Measurements from ENCODE around the gene MOCOS. TPM values are rescaled to one million over a fixed set of nuclear protein-coding genes. Genes with fewer than 3 reads are reported as not detected.

MOCOS gene
- total and polyA plus RNA-seq, 2 of the 13 experiments (the other 11 are each of a cell fraction or from before 2014, with no cell fraction given), result 7.7 to 15.4 TPM

DNA sequence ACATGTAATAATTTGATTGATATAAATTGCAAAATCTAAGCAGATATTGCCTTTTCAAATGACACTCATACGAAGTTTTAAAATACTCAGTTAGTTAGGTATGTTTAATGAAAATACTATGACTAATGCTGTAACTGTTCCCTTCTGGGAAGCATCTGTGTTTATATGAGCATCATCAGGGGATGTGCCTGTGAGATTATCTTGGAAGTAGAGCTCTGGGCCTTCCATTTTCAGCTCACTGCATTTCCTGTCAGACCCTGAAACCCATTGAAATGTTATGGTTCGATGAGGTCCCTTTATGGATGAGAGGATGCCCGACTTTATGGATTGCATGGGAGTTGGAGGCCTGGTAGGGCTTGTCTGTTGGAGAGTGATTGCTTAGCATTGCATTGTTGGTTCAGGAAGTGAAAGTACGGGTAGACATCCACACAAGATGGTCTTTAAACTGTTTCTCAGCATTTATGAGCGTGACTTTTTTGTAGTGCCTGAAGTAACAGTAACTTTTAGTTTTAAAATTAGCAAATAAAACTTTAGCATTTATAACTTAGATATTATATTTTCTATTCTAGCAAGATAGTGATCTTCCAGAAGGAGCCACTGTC, 28.9 kb upstream of the MOCOS start:
- in situ Hi-C loops (cut with HindIII; ENCODE audit: extremely low pct_ligation_motif_present, low pct_unique_long_range_greater_than_20kb), result no loop called here
- H3K27me3 ChIP-seq (ENCODE audit: control insufficient read depth in 1 of 2, insufficient read depth in 2 of 2, low read length in 2 of 2), result no peaks in the 10 kb centered on the region
- POLR2A ChIA-PET, result no interaction called here
- H3K36me3 ChIP-seq (replicated peaks in 1 of 2; ENCODE audit: control insufficient read depth in 1 of 2, insufficient read depth in 2 of 2, low read length in 2 of 2), result peaks cover 15 to 87% of the 10 kb centered on the region in 2 experiments
- H3K4me1 ChIP-seq (ENCODE audit: insufficient read depth, low read length), result peaks cover 11% of the 10 kb centered on the region
- no peak overlapping the region for H3K27ac ChIP-seq (ENCODE audit: extremely low read length, insufficient read depth, low read length)
- CTCF ChIA-PET (ENCODE audit: low intra/inter-chr PET ratio, low total read pairs), result no interaction called here
- no peak overlapping the region for H3K4me2 ChIP-seq (ENCODE audit: low read depth, low read length)
- H2AFZ ChIP-seq (ENCODE audit: low read length), result no peak overlapping the region
- intact Hi-C loops (cut with micrococcal nuclease; ENCODE audit: unreplicated experiment), result no loop called here
- no peak for ATAC-seq
- no peaks in the 10 kb centered on the region for H4K20me1 ChIP-seq (ENCODE audit: insufficient read depth, low read length)
- no peak for FAIRE-seq
- peaks cover 5% of the 10 kb centered on the region for H3K79me2 ChIP-seq (ENCODE audit: insufficient read depth, low read length)
- no peak overlapping the region for H3K4me3 ChIP-seq (replicated peaks in 1 of 3; ENCODE audit: insufficient read depth in 1 of 3, low read depth in 2 of 3, low read length in 3 of 3)
- DNase-seq (ENCODE audit: low spot score), result no peak
- 92% methylated on average over 5 of the region's 5 CpGs for WGBS (ENCODE audit: low lambda C conversion rate)
- H3K9ac ChIP-seq (ENCODE audit: insufficient read depth, low read depth, low read length), result no peak overlapping the region
- H3K9me3 ChIP-seq (ENCODE audit: low read length), result no peaks in the 10 kb centered on the region
- no TSS peak for BruUV-seq (replicated peaks)
- TF ChIP-seq FIP1L1 (IDR thresholded peaks at IDR 0.05; ENCODE audit: borderline replicate concordance, insufficient read depth, low read depth, low read length), result no peak
- no peak for TF ChIP-seq PHF20 (CRISPR knock-in tag; IDR thresholded peaks at IDR 0.05)
- TF ChIP-seq KDM2A (CRISPR knock-in tag; IDR thresholded peaks at IDR 0.05; ENCODE audit: borderline replicate concordance, low read depth), result no peak
- no peak for TF ChIP-seq CBX1 (IDR thresholded peaks at IDR 0.05; ENCODE audit: low read depth)
- TF ChIP-seq ARHGAP35 (CRISPR knock-in tag; IDR thresholded peaks at IDR 0.05; ENCODE audit: borderline replicate concordance), result no peak

DNA sequence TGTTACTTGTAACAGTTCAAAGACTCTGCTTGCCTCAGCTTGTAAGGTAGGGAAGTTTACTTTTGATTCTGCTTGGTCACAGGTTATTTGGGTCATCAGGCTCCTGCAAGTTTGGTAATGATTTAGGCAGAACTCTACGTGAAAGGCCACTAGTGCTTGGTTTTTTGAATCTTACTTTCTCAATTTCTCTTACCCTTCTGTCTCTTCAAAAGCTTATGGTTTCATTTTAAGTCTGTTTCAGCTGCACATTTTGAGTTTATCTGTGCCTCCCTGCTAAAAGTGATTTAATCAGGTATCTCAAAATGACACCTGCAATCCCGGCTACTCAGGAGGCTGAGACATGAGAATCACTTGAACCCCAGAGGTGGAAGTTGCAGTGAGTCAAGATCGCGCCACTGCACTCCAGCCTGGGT, 26.3 kb upstream of the MOCOS start:
- no peak overlapping the region for H2AFZ ChIP-seq (ENCODE audit: low read length)
- H3K9ac ChIP-seq (ENCODE audit: insufficient read depth, low read depth, low read length), result no peak overlapping the region
- FAIRE-seq, result no peak
- WGBS (ENCODE audit: low lambda C conversion rate), result 96% methylated on average over 4 of the region's 4 CpGs
- no peak for ATAC-seq
- POLR2A ChIA-PET, result no interaction called here
- no peak overlapping the region for H3K4me2 ChIP-seq (ENCODE audit: low read depth, low read length)
- intact Hi-C loops (cut with micrococcal nuclease; ENCODE audit: unreplicated experiment), result no loop called here
- peaks cover 30% of the 10 kb centered on the region for H3K4me1 ChIP-seq (ENCODE audit: insufficient read depth, low read length)
- H3K4me3 ChIP-seq (replicated peaks in 1 of 3; ENCODE audit: insufficient read depth in 1 of 3, low read depth in 2 of 3, low read length in 3 of 3), result no peak overlapping the region
- in situ Hi-C loops (cut with HindIII; ENCODE audit: extremely low pct_ligation_motif_present, low pct_unique_long_range_greater_than_20kb), result no loop called here
- CTCF ChIA-PET (ENCODE audit: low intra/inter-chr PET ratio, low total read pairs), result no interaction called here
- BruUV-seq (replicated peaks), result no TSS peak
- H3K9me3 ChIP-seq (ENCODE audit: low read length), result no peaks in the 10 kb centered on the region
- no peak for DNase-seq (ENCODE audit: low spot score)
- peaks cover 5% of the 10 kb centered on the region for H3K79me2 ChIP-seq (ENCODE audit: insufficient read depth, low read length)
- H3K27ac ChIP-seq (ENCODE audit: extremely low read length, insufficient read depth, low read length), result no peak overlapping the region
- H3K36me3 ChIP-seq (replicated peaks in 1 of 2; ENCODE audit: control insufficient read depth in 1 of 2, insufficient read depth in 2 of 2, low read length in 2 of 2), result peaks cover 13 to 75% of the 10 kb centered on the region in 2 experiments
- H3K27me3 ChIP-seq (ENCODE audit: control insufficient read depth in 1 of 2, insufficient read depth in 2 of 2, low read length in 2 of 2), result no peaks in the 10 kb centered on the region
- H4K20me1 ChIP-seq (ENCODE audit: insufficient read depth, low read length), result no peaks in the 10 kb centered on the region
- TF ChIP-seq ZMYM3 (CRISPR knock-in tag; IDR thresholded peaks at IDR 0.05) (no peak), NR1H2 (CRISPR knock-in tag; IDR thresholded peaks at IDR 0.05; ENCODE audit: borderline replicate concordance, low read depth) (no peak), CEBPG (CRISPR knock-in tag; IDR thresholded peaks at IDR 0.05) (no peak), HHEX (CRISPR knock-in tag; IDR thresholded peaks at IDR 0.05) (no peak), SMARCE1 (IDR thresholded peaks at IDR 0.05; ENCODE audit: borderline replicate concordance) (no peak)
- TF ChIP-seq, protein P1, sequence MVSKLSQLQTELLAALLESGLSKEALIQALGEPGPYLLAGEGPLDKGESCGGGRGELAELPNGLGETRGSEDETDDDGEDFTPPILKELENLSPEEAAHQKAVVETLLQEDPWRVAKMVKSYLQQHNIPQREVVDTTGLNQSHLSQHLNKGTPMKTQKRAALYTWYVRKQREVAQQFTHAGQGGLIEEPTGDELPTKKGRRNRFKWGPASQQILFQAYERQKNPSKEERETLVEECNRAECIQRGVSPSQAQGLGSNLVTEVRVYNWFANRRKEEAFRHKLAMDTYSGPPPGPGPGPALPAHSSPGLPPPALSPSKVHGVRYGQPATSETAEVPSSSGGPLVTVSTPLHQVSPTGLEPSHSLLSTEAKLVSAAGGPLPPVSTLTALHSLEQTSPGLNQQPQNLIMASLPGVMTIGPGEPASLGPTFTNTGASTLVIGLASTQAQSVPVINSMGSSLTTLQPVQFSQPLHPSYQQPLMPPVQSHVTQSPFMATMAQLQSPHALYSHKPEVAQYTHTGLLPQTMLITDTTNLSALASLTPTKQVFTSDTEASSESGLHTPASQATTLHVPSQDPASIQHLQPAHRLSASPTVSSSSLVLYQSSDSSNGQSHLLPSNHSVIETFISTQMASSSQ (IDR thresholded peaks at IDR 0.05; ENCODE audit: low read depth), result no peak
- TF ChIP-seq, protein P1 (CRISPR knock-in tag; IDR thresholded peaks at IDR 0.05; ENCODE audit: borderline replicate concordance), result no peak
- TF ChIP-seq, protein P2, sequence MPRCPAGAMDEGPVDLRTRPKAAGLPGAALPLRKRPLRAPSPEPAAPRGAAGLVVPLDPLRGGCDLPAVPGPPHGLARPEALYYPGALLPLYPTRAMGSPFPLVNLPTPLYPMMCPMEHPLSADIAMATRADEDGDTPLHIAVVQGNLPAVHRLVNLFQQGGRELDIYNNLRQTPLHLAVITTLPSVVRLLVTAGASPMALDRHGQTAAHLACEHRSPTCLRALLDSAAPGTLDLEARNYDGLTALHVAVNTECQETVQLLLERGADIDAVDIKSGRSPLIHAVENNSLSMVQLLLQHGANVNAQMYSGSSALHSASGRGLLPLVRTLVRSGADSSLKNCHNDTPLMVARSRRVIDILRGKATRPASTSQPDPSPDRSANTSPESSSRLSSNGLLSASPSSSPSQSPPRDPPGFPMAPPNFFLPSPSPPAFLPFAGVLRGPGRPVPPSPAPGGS (CRISPR knock-in tag; IDR thresholded peaks at IDR 0.05), result no peak
